HG02973 (cell line): ENCODE data around the gene PRIM1.
A peak's percentile ranks its signal among the peaks of the same experiment; 100 is the strongest.
"Not testable (repeated sequence)": the region's sequence is repeated elsewhere in the genome, so short reads cannot be mapped to it uniquely, and the experiment has no call there.

ENCODE experiments used
- ATAC-seq: cut with Tn5 transposase; IDR thresholded peaks from one replicate; pipeline ENCODE4 v1.9.1; 2021; ENCODE audit warnings: moderate library complexity; ENCODE audit not compliant: unreplicated experiment

Gene PRIM1

GRCh38 chr12:56751712-56752598 is at the start of gene PRIM1:
Gene PRIM1, minus strand, starts transcription at chr12:56752323. Its CDS starts 25 bp downstream, at chr12:56752298.
- peak; percentile 62 for ATAC-seq

DNA sequence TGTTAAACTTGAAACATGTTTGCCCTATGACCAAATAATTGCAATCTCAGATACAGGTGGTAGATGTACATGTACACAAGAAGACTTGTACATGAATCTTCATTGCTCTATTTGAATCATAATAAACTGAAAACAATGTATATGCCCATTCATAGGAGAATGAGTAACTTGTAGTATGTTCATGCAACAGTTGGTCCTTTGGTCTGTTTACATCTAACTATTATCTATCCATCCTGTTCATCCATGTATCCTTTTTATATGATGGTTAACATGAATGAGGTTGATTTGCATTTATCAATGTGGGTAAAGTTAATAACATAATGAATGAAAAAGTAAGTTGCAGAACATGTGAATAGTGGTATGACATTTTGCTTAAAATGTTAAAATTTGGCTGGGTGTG is 48.1 kb upstream of the PRIM1 start:
- no peak for ATAC-seq

DNA sequence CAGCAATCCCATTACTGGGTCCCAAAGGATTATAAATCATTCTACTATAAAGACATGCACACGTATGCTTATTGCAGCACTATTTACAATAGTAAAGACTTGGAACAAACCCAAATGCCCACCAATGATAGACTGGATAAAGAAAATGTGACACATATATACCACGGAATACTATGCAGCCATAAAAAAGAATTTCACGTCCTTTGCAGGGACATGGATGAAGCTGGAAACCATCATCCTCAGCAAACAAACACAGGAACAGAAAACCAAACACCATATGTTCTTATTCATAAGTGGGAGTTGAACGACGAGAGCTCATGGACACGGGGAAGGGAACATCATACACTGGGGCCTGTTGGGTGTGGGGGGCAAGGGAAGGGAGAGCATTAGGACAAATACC is 47.2 kb upstream of the PRIM1 start:
- ATAC-seq = not testable (repeated sequence)

GRCh38 chr12:56795791-56796190 is 43.7 kb upstream of the PRIM1 start:
- not testable (repeated sequence) for ATAC-seq

GRCh38 chr12:56795046-56795562 is 43.0 kb upstream of the PRIM1 start:
- not testable (repeated sequence) for ATAC-seq

DNA sequence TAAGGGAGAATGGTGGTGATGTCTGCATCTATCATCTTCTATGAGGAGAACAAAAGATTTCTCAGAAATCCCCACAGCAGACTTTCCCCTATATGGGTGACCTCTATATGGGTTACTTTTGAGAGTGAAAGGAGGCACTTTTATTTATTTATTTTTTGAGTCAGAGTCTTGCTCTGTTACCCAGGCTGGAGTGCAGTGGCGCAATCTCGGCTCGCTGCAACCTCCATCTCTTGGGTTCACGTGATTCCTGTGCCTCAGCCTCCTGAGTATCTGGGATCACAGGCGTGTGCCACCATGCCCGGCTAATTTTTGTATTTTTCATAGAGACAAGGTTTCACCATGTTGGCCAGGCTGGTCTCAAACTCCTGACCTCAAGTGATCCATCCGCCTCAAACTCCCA is 41.0 kb upstream of the PRIM1 start:
- ATAC-seq = not testable (repeated sequence)

- ATAC-seq = no peak
These were observed 40.6 kb upstream of the PRIM1 start for GRCh38 chr12:56792678-56793077.

DNA sequence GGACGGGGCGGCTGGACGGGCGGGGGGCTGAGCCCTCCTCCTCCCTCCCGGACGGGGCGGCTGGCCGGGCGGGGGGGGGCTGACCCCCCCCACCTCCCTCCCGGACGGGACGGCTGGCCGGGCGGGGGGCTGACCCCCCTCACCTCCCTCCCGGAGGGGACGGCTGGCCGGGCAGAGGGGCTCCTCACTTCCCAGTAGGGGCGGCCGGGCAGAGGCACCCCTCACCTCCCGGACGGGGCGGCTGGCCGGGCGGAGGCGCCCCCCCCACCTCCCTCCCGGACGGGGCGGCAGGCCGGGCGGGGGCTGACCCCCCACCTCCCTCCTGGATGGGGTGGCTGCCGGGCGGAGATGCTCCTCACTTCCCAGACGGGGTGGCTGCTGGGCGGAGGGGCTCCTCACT is 37.3 kb upstream of the PRIM1 start:
- ATAC-seq = not testable (repeated sequence)

- ATAC-seq = no peak
These were observed 35.4 kb upstream of the PRIM1 start for GRCh38 chr12:56787498-56787897.

DNA sequence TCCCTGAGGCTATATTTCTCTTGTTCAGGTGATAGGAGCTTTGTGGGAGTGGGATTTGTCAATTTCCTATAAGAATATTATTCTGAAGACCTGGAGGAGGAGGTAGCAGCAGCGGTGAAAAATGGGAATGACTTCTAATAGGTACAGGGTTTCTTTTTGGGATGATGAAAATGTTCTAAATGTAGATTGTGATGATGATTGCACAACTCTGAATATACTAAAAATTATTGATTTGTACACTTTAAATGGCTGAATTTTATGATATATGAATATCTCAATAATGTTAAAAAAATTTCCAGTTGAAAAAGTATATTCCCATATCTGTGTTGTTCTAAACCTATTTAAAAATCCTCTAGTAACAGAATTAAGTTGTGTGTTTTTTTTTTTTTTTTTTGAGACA is 33.8 kb upstream of the PRIM1 start:
- no peak for ATAC-seq

DNA sequence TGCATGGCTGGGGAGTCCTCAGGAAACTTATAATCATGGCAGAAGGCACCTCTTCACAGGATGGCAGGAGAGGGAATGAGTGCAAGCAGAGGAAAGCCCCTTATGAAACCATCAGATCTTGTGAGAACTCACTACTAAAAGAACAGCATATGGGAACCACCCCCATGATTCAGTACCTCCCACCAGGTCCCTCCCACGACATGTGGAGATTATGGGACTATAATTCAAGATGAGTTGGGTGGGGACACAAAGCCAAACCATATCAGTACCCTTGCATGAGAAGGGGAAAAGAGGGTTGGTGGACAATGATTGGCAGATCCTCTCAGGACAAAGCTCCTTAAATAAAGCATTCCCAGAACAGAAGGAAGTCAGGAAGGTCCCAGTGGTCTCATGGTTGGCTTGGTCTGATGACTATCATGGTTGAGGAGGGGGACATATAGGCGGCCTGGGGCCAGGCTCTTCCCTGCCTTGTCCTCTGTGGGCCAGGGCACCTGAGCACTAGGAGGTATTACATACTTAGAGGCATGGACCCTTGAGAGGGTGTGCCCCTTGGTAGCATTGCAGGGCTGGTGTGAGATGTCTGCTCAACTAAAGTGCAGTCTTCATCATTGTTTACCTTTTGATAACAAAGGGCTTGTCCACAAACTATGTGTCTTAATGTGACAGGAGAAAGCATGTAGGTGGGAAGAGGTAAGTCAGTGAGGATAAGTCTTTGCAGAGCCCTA is 33.2 kb upstream of the PRIM1 start:
- ATAC-seq = no peak

- no peak for ATAC-seq
These were observed 29.6 kb upstream of the PRIM1 start for GRCh38 chr12:56781726-56782125.

GRCh38 chr12:56778756-56779155 is 26.6 kb upstream of the PRIM1 start:
- no peak for ATAC-seq

GRCh38 chr12:56776654-56777053 is 24.5 kb upstream of the PRIM1 start:
- no peak for ATAC-seq

DNA sequence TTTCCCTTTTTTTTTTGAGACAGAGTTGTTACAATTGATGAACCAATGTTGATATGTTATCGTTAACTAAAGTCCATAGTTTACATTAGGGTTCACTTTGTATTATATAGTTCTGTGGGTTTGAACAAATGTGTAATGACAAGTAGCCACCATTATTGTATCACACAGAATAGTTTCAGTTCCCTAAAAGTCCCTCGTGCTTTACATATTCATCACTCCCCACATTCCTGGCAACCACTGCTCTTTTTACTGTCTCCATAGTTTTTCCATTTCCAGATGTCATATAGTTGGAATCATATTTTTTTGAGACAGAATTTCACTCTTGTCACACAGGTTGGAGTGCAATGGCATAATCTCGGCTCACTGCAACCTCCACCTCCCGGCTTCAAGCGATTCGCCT is 23.5 kb upstream of the PRIM1 start:
- no peak for ATAC-seq

DNA sequence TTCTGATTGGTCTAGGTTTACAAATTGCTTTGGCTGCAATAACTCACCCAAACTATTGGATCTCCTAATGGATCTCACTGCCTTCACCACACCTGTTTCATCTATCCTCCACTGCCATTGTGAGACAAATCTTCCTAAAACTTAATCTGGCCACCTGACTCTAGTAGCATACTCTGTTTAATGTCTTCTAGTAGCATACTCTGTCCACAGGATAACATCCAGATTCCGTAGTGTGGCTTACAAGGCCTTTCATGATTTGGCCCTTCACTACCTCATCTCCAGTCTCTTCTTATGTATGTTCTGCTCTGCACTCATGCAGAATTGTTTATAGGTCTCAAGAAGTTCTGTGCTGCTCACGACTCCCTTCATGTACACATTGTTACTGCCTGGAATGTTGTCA is 21.0 kb upstream of the PRIM1 start:
- no peak for ATAC-seq

- ATAC-seq = no peak
These were observed 20.5 kb upstream of the PRIM1 start for GRCh38 chr12:56772625-56773024.

- ATAC-seq = no peak
These were observed 17.7 kb upstream of the PRIM1 start for GRCh38 chr12:56769868-56770267.

GRCh38 chr12:56768424-56768823 is 16.3 kb upstream of the PRIM1 start:
- ATAC-seq = no peak

- peak; percentile 90 for ATAC-seq
These were observed 14.4 kb upstream of the PRIM1 start for GRCh38 chr12:56766535-56766934.

DNA sequence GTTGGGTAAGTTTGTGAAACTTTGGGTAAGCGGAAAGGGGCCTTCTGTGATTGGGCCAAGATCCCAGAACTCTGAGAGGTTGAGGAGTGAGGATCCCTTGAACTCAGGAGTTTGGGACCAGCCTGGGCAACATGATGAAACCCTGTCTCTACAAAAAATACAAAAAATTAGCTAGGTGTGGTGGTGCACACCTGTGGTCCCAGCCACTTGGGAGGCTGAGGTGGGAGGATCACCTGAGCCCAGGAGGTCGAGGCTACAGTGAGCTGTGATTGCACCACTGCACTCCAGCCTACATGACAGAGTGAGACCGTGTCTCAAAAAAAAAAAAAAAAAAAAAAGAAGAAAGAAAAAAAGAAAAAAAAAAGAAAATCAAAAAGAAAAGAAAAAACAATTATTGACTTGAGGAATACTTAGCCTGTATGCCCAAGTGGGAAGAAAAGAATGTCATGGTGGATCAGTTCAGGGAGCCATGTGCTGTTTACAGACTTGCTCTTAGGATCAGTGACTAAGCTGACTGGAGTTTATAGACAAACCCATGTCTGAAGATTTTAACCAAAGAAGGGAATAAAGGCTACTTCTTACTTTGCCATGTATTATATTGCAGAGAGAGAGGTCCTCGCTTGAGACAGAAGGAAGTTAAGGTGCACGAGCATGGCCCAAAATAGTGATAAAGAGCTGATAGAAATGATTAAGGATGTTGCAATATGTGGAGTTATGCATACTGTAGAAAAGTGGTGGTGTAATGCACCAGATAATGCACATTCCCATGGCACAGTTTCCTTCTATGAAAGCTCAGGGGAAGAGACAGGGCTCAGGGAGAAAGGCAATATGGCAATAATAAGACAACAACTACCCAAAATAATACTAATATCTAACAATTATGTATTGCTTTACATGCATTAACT is 11.9 kb upstream of the PRIM1 start:
- ATAC-seq = no peak
